ENCODE data around the gene CAPN15. TPM values are rescaled to one million over a fixed set of nuclear protein-coding genes. Genes with fewer than 3 reads are reported as not detected.

CAPN15 gene
- total RNA-seq, 2 donors from 2014 or later = 55.3 to 76.1 TPM

- Mint-ChIP-seq H3K27ac (no peak overlapping the region), H3K4me1 (no peaks in the 10 kb centered on the region), H3K4me3 (no peak overlapping the region), H3K9me3 (no peaks in the 10 kb centered on the region), H3K36me3 (ENCODE audit: low read depth) (peaks cover 9% of the 10 kb centered on the region), H3K27me3 (ENCODE audit: insufficient read depth) (peaks cover 11% of the 10 kb centered on the region)
- no peak for TF ChIP-seq CTCF (conservative IDR thresholded peaks at IDR 0.05)
- H3K4me3 ChIP-seq (ENCODE audit: low read length) = no peak overlapping the region
- H3K9ac ChIP-seq (ENCODE audit: extremely low read depth, low read length, poor library complexity, severe bottlenecking) = no peak overlapping the region
- WGBS, 2 experiments (ENCODE audit: insufficient coverage in 1 of 2, insufficient read length in 1 of 2) = 82 to 93% methylated on average over 3 to 11 of the region's 11 CpGs
- H3K36me3 ChIP-seq (ENCODE audit: control insufficient read depth, insufficient read depth, low read length) = no peaks in the 10 kb centered on the region
- H3K9me3 ChIP-seq (ENCODE audit: control insufficient read depth, low read length) = no peaks in the 10 kb centered on the region
- H3K4me1 ChIP-seq (ENCODE audit: control insufficient read depth, insufficient read depth, low read length) = no peaks in the 10 kb centered on the region
- no peak for DNase-seq
- H3K27me3 ChIP-seq (ENCODE audit: control insufficient read depth, insufficient read depth, low read length, poor library complexity, severe bottlenecking) = peaks cover 13% of the 10 kb centered on the region
- peak overlapping the region; percentile 57 for H3K27ac ChIP-seq (ENCODE audit: low read depth, low read length)
These were observed 26.7 kb downstream of the CAPN15 start for GRCh38 chr16:554297-554621.

DNA sequence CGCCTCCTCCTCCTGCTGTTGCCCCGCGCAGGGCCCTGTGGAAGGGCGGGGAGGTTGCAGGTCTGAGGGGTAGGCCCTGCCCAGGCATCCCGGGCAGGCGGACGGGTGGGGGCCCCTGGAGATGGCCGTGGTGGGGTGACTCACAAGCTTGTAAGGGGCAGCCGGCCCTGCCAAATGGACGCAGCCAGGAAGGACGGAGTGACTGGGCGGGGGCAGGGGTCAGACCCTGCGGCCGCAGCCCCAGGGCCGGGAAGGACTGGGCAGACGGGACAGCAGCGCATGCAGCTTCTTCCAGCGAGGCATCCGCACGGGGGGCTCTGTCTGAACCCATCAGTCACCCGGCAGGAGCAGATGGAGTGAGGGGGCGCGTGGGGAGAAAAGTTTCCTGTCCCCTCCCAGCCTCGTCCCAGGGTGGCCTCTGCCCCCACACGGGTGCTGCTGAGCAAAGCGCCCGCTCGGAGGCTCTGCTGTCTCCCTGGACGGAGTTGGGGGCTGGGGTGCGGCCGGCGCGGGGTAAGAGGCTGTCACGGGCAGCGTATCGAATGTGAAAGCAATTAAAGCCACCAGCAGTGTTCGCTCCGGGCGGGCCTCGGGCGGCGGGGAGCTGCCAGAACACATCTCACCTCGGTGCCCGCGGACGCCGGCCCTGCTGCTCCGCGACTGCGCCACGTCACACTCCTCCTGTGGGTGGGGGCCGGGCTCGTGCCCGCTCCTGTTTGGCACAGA lies 27.3 kb downstream of the CAPN15 start:
- H3K27ac ChIP-seq (ENCODE audit: low read depth, low read length) = peak overlapping the region; percentile 57
- no peaks in the 10 kb centered on the region for H3K9me3 ChIP-seq (ENCODE audit: control insufficient read depth, low read length)
- H3K4me3 ChIP-seq (ENCODE audit: low read length) = no peak overlapping the region
- DNase-seq = no peak
- no peaks in the 10 kb centered on the region for H3K9me3 Mint-ChIP-seq
- H3K4me1 Mint-ChIP-seq = no peaks in the 10 kb centered on the region
- H3K27me3 ChIP-seq (ENCODE audit: control insufficient read depth, insufficient read depth, low read length, poor library complexity, severe bottlenecking) = peaks cover 18% of the 10 kb centered on the region
- H3K4me3 Mint-ChIP-seq = no peak overlapping the region
- peaks cover 14% of the 10 kb centered on the region for H3K27me3 Mint-ChIP-seq (ENCODE audit: insufficient read depth)
- no peak for TF ChIP-seq CTCF (conservative IDR thresholded peaks at IDR 0.05)
- H3K27ac Mint-ChIP-seq = no peak overlapping the region
- H3K36me3 ChIP-seq (ENCODE audit: control insufficient read depth, insufficient read depth, low read length) = no peaks in the 10 kb centered on the region
- no peaks in the 10 kb centered on the region for H3K4me1 ChIP-seq (ENCODE audit: control insufficient read depth, insufficient read depth, low read length)
- peaks cover 9% of the 10 kb centered on the region for H3K36me3 Mint-ChIP-seq (ENCODE audit: low read depth)
- WGBS, 2 experiments (ENCODE audit: insufficient coverage in 1 of 2, insufficient read length in 1 of 2) = 92 to 95% methylated on average over 38 to 54 of the region's 54 CpGs
- no peak overlapping the region for H3K9ac ChIP-seq (ENCODE audit: extremely low read depth, low read length, poor library complexity, severe bottlenecking)

GRCh38 chr16:555528-556473 lies 28.3 kb downstream of the CAPN15 start:
- Mint-ChIP-seq H3K36me3 (ENCODE audit: low read depth) (peaks cover 9% of the 10 kb centered on the region), H3K27me3 (ENCODE audit: insufficient read depth) (peaks cover 14% of the 10 kb centered on the region), H3K9me3 (no peaks in the 10 kb centered on the region), H3K4me3 (no peak overlapping the region), H3K4me1 (no peaks in the 10 kb centered on the region), H3K27ac (no peak overlapping the region)
- no peaks in the 10 kb centered on the region for H3K4me1 ChIP-seq (ENCODE audit: control insufficient read depth, insufficient read depth, low read length)
- no peaks in the 10 kb centered on the region for H3K36me3 ChIP-seq (ENCODE audit: control insufficient read depth, insufficient read depth, low read length)
- WGBS, 2 experiments (ENCODE audit: insufficient coverage in 1 of 2, insufficient read length in 1 of 2) = 89 to 93% methylated on average over 13 to 32 of the region's 32 CpGs
- no peak overlapping the region for H3K27ac ChIP-seq (ENCODE audit: low read depth, low read length)
- DNase-seq = no peak
- no peaks in the 10 kb centered on the region for H3K9me3 ChIP-seq (ENCODE audit: control insufficient read depth, low read length)
- no peak overlapping the region for H3K9ac ChIP-seq (ENCODE audit: extremely low read depth, low read length, poor library complexity, severe bottlenecking)
- H3K4me3 ChIP-seq (ENCODE audit: low read length) = no peak overlapping the region
- H3K27me3 ChIP-seq (ENCODE audit: control insufficient read depth, insufficient read depth, low read length, poor library complexity, severe bottlenecking) = peaks cover 25% of the 10 kb centered on the region
- TF ChIP-seq CTCF (conservative IDR thresholded peaks at IDR 0.05) = no peak

Data from endodermal cell (in vitro differentiated cells).